ENCODE measurements around the gene SLIT3.
"Not testable (repeated sequence)": the region's sequence is repeated elsewhere in the genome, so short reads cannot be mapped to it uniquely, and the experiment has no call there.

Gene SLIT3

DNA sequence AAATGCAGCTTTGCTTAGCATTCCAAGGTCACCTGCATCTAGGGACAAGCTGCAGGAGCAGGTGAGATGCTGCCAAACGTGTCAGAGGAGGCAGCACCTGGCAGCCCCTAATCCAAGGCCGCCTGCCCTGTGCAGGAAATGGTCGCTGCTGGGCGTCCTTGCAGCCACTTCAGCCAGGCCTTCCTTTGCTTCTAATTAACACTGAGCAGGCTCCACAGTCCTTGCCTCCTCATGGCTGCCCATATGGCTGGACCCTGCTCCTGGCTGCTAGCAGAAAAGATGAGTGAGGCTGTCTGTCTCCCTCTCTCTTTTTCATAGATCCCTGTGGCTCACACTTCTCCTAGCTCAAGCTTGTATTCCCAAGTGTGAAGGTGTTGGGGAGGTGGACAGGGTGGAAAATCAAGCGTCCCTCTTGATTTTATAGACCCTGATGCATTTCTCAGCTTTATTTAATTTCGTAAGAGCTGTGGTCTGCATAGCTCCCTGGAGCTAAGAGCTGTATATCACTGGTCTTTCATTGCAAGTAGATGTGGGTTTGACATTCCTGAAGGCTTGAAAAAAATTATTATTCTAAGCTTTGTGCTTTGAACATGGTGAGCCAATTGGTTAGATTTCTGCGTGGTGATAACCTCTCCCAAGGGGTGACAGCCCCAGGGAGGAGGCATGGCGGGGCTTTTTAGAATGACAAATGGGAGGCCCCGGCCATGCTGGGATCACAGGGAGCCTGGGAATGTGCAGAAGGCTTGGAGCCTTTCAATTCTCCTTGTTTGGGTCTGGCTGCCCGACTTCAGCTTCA is 193.8 kb downstream of the SLIT3 start:
- H3K27ac ChIP-seq (ENCODE audit: low read depth, low read length), result no peak overlapping the region
- H3K4me3 ChIP-seq (ENCODE audit: low read length), result no peak overlapping the region
- H3K79me2 ChIP-seq (ENCODE audit: control insufficient read depth, low read length), result no peaks in the 10 kb centered on the region
- TF ChIP-seq, protein P1, sequence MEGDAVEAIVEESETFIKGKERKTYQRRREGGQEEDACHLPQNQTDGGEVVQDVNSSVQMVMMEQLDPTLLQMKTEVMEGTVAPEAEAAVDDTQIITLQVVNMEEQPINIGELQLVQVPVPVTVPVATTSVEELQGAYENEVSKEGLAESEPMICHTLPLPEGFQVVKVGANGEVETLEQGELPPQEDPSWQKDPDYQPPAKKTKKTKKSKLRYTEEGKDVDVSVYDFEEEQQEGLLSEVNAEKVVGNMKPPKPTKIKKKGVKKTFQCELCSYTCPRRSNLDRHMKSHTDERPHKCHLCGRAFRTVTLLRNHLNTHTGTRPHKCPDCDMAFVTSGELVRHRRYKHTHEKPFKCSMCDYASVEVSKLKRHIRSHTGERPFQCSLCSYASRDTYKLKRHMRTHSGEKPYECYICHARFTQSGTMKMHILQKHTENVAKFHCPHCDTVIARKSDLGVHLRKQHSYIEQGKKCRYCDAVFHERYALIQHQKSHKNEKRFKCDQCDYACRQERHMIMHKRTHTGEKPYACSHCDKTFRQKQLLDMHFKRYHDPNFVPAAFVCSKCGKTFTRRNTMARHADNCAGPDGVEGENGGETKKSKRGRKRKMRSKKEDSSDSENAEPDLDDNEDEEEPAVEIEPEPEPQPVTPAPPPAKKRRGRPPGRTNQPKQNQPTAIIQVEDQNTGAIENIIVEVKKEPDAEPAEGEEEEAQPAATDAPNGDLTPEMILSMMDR (IDR thresholded peaks at IDR 0.05; ENCODE audit: low read depth, low read length, poor library complexity, severe bottlenecking), result no peak
- TF ChIP-seq EZH2phosphoT487 (IDR thresholded peaks at IDR 0.05; ENCODE audit: borderline replicate concordance, low read length), result no peak
- no peaks in the 10 kb centered on the region for H4K20me1 ChIP-seq (ENCODE audit: control insufficient read depth, insufficient read depth, low read depth, low read length)
- 0 out of 2 replicates have a peak, but pooled peaks cover 6% of the 10 kb centered on the region for H3K27me3 ChIP-seq (ENCODE audit: control insufficient read depth, low read length)
- H3F3A ChIP-seq (ENCODE audit: control insufficient read depth, insufficient read depth), result no peaks in the 10 kb centered on the region
- H3K36me3 ChIP-seq (ENCODE audit: control insufficient read depth, low read length), result no peaks in the 10 kb centered on the region
- no peak overlapping the region for H3K4me2 ChIP-seq (ENCODE audit: low read length)
- H3K4me1 ChIP-seq (ENCODE audit: control insufficient read depth, low read length), result no peaks in the 10 kb centered on the region
- H3K9me3 ChIP-seq (ENCODE audit: control insufficient read depth, insufficient read depth, low read length), result no peaks in the 10 kb centered on the region
- no peaks in the 10 kb centered on the region for H3K9me2 ChIP-seq (replicated peaks; ENCODE audit: control insufficient read depth, low read length)

DNA sequence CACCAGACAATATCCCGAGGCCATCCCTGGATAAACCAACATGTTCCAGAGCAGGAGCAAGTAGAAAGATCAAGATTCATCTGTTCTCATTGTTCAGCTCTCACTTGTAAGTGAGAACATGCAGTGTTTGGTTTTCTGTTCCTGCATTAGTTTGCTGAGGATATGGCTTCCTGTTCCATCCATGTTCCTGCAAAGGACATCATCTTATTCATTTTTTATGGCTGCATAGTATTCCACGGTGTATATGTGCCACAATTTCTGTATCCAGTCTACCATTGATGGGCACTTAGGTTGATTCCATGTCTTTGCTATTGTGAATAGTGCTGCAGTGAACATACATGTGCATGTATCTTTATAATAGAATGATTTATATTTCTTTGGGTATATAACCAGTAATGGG is 195.4 kb downstream of the SLIT3 start:
- not testable (repeated sequence) for H3K9me3 ChIP-seq (ENCODE audit: control insufficient read depth, insufficient read depth, low read length); H3K79me2 ChIP-seq (ENCODE audit: control insufficient read depth, low read length); H3K27ac ChIP-seq (ENCODE audit: low read depth, low read length); H3K36me3 ChIP-seq (ENCODE audit: control insufficient read depth, low read length); H4K20me1 ChIP-seq (ENCODE audit: control insufficient read depth, insufficient read depth, low read depth, low read length); H3K4me3 ChIP-seq (ENCODE audit: low read length); H3K27me3 ChIP-seq (ENCODE audit: control insufficient read depth, low read length); H3K4me1 ChIP-seq (ENCODE audit: control insufficient read depth, low read length); H3K9me2 ChIP-seq (replicated peaks; ENCODE audit: control insufficient read depth, low read length); H3F3A ChIP-seq (ENCODE audit: control insufficient read depth, insufficient read depth); H3K4me2 ChIP-seq (ENCODE audit: low read length)

DNA sequence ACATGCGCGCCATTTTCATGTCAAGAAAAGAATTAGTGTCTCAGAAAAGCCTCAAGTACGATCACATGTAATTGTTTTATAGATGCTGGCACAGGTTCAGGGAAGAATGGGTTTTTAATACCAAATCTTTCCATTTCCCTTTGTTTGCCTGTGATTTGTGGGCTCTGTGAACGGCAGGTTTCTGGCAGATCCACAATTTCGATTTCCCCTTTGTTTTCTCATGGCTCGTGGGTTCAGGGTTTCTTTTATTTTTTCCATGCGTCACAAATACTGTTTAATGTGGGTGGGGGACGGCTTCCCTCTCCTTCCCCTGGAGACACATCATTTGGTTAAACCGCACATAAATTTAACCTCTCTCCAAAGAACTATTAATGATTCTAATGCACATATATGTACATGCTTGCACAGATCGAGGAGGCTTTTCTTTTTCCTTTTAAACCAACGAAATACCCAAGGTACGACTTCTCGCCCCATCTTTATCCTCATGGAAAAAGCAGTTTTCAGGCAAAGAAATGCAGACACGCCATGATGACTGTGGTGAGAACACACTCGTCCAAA is 195.9 kb downstream of the SLIT3 start:
- Histone ChIP-seq H3F3A (ENCODE audit: control insufficient read depth, insufficient read depth) (no peaks in the 10 kb centered on the region), H3K4me1 (ENCODE audit: control insufficient read depth, low read length) (no peaks in the 10 kb centered on the region), H3K27me3 (ENCODE audit: control insufficient read depth, low read length) (0 out of 2 replicates have a peak, but pooled peaks cover 6% of the 10 kb centered on the region), H3K9me3 (ENCODE audit: control insufficient read depth, insufficient read depth, low read length) (no peaks in the 10 kb centered on the region), H3K4me2 (ENCODE audit: low read length) (no peak overlapping the region), H3K9me2 (replicated peaks; ENCODE audit: control insufficient read depth, low read length) (no peaks in the 10 kb centered on the region), H3K4me3 (ENCODE audit: low read length) (no peak overlapping the region), H3K79me2 (ENCODE audit: control insufficient read depth, low read length) (no peaks in the 10 kb centered on the region), H3K27ac (ENCODE audit: low read depth, low read length) (no peak overlapping the region), H4K20me1 (ENCODE audit: control insufficient read depth, insufficient read depth, low read depth, low read length) (no peaks in the 10 kb centered on the region), H3K36me3 (ENCODE audit: control insufficient read depth, low read length) (no peaks in the 10 kb centered on the region)
- TF ChIP-seq, protein P1 (IDR thresholded peaks at IDR 0.05; ENCODE audit: low read depth, low read length, poor library complexity, severe bottlenecking), result no peak
- no peak for TF ChIP-seq EZH2phosphoT487 (IDR thresholded peaks at IDR 0.05; ENCODE audit: borderline replicate concordance, low read length)

DNA sequence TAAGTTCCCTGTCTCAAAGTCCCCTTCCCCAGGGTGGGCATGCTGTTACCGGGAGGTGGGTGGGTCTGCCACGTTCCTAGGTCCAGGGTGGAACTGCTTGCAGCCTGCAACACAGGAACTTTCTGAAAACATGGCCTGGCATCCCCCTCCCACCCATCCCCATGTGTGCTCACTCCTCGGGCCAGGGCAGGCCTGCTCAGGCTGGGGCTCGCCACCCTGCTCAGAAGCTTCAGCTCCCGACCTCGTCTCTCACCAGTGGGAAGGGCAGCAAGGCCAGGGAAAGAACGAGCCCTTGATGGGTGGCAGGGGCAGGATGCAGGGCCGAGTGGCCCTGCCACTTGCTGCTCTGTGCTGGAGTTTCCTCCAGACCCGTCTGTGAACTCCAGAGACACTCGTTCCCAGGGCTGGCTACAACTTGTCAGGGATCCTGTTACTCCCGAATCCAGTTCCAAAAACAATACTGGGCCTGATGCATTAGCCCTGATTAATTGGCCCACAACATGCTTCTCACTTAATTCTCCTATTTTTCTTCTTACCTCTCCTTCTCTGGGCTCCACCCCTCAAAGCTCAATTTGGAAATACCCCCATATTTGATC is 197.3 kb downstream of the SLIT3 start:
- no peak overlapping the region for H3K4me3 ChIP-seq (ENCODE audit: low read length)
- TF ChIP-seq, protein P1 (IDR thresholded peaks at IDR 0.05; ENCODE audit: low read depth, low read length, poor library complexity, severe bottlenecking), result no peak
- no peak for TF ChIP-seq EZH2phosphoT487 (IDR thresholded peaks at IDR 0.05; ENCODE audit: borderline replicate concordance, low read length)
- no peaks in the 10 kb centered on the region for H3K79me2 ChIP-seq (ENCODE audit: control insufficient read depth, low read length)
- no peak overlapping the region for H3K27ac ChIP-seq (ENCODE audit: low read depth, low read length)
- no peaks in the 10 kb centered on the region for H4K20me1 ChIP-seq (ENCODE audit: control insufficient read depth, insufficient read depth, low read depth, low read length)
- no peaks in the 10 kb centered on the region for H3K9me2 ChIP-seq (replicated peaks; ENCODE audit: control insufficient read depth, low read length)
- H3K27me3 ChIP-seq (ENCODE audit: control insufficient read depth, low read length), result 0 out of 2 replicates have a peak, but pooled peaks cover 6% of the 10 kb centered on the region
- H3K4me2 ChIP-seq (ENCODE audit: low read length), result no peak overlapping the region
- no peaks in the 10 kb centered on the region for H3K36me3 ChIP-seq (ENCODE audit: control insufficient read depth, low read length)
- no peaks in the 10 kb centered on the region for H3K9me3 ChIP-seq (ENCODE audit: control insufficient read depth, insufficient read depth, low read length)
- H3K4me1 ChIP-seq (ENCODE audit: control insufficient read depth, low read length), result no peaks in the 10 kb centered on the region
- no peaks in the 10 kb centered on the region for H3F3A ChIP-seq (ENCODE audit: control insufficient read depth, insufficient read depth)

Measured in DOHH2 (cell line).